Thyroid gland (tissue), 4 donors: ENCODE measurements around the gene AKAP6.

Experiments
- POLR2A ChIP-seq, 2 donors: fragments of 450-650 bp; IDR thresholded peaks; one replicate each; pipeline ENCODE4 v1.6.1; 2017; ENCODE audit warnings: antibody characterized with exemption in 2 of 2, mild to moderate bottlenecking in 2 of 2, moderate library complexity in 1 of 2
- TF ChIP-seq, protein P1 (sequence below), 6 experiments: fragments of 200-600 bp in 3 of 6; fragments of 450-650 bp in 3 of 6; sonication (generic) in 3 of 6; IDR thresholded peaks; one replicate each; pipeline ENCODE4 v1.5.1; 2016 to 2019; ENCODE audit warnings: antibody characterized with exemption in 6 of 6, mild to moderate bottlenecking in 2 of 6, inconsistent platforms in 1 of 6, moderate library complexity in 1 of 6

- TF ChIP-seq, protein P1, sequence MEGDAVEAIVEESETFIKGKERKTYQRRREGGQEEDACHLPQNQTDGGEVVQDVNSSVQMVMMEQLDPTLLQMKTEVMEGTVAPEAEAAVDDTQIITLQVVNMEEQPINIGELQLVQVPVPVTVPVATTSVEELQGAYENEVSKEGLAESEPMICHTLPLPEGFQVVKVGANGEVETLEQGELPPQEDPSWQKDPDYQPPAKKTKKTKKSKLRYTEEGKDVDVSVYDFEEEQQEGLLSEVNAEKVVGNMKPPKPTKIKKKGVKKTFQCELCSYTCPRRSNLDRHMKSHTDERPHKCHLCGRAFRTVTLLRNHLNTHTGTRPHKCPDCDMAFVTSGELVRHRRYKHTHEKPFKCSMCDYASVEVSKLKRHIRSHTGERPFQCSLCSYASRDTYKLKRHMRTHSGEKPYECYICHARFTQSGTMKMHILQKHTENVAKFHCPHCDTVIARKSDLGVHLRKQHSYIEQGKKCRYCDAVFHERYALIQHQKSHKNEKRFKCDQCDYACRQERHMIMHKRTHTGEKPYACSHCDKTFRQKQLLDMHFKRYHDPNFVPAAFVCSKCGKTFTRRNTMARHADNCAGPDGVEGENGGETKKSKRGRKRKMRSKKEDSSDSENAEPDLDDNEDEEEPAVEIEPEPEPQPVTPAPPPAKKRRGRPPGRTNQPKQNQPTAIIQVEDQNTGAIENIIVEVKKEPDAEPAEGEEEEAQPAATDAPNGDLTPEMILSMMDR (IDR thresholded peaks at IDR 0.05), result no peak
- no peak for TF ChIP-seq POLR2A (IDR thresholded peaks at IDR 0.05)
Measured at GRCh38 chr14:32611752-32612151, 282.7 kb downstream of the AKAP6 start.
